ENCODE measurements around the gene ADAMTS17.

- TF ChIP-seq POLR2A (IDR thresholded peaks at IDR 0.05) = no peak
- no peak for TF ChIP-seq CTCF (IDR thresholded peaks at IDR 0.05)
- no peak for TF ChIP-seq EP300 (IDR thresholded peaks at IDR 0.05; ENCODE audit: low read depth)
- no peak for TF ChIP-seq POLR2AphosphoS5 (IDR thresholded peaks at IDR 0.05)
Measured at GRCh38 chr15:100057281-100057680, 284.5 kb downstream of the ADAMTS17 start.
